Keratinocyte (primary cell): ENCODE data around the gene DUSP28.

Source experiments
- EZH2 ChIP-seq: IDR thresholded peaks from one replicate; pipeline ENCODE4 v1.6.1; 2012; ENCODE audit warnings: inconsistent platforms, mild to moderate bottlenecking, low read length, moderate library complexity
- TF ChIP-seq, protein P1 (sequence below), 3 experiments: IDR thresholded peaks in 1 of 3; conservative IDR thresholded peaks in 1 of 3; optimal IDR thresholded peaks in 1 of 3; 2 replicates in 2 of 3; 3 replicates in 1 of 3; pipeline versions ENCODE3 to v1.5.1; 2011; ENCODE audit warnings: low read length in 3 of 3, mild to moderate bottlenecking in 3 of 3, moderate library complexity in 2 of 3, control low read depth in 1 of 3, inconsistent platforms in 1 of 3; ENCODE audit not compliant: insufficient read depth in 2 of 3; ENCODE audit errors: extremely low read depth in 1 of 3

DNA sequence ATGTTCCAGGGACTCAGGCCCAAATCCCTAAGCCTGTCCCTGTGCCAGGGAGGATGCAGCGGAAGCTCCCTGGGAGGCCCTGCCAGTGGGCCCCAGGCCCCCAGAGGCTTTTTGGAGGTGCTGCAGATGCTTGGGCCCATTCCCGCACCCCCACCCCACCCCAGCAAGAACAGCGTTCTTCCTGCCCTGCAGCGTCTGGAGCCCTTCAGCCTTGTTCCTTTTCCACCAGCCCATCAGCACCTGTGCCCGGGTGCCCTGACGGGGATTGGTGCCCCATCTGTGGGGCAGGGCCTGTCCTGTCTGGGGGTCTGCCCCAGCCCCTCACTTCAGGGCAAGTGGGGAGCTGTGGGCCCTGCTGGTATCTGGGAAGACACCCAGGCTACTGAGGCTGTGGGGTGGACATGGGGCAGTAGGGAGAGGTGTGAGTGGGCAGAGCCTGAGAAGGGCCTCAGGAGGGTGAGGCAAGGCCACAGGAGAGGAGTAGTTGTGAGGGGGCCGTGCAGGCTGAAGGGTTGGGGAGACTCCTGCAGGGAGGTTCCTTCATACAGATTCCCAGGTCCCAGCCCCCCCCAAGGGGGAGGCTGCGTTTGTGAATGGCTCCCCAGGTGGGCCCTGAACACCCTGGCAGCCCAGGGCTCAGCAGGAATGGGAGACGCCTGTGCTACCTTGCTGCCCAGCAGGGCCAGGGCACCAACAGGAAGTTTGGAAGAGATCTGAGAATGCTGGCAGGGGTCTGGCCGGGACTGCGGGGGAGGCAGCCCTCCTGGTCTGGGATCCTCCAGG, 10.6 kb downstream of the DUSP28 start:
- TF ChIP-seq, protein P1, sequence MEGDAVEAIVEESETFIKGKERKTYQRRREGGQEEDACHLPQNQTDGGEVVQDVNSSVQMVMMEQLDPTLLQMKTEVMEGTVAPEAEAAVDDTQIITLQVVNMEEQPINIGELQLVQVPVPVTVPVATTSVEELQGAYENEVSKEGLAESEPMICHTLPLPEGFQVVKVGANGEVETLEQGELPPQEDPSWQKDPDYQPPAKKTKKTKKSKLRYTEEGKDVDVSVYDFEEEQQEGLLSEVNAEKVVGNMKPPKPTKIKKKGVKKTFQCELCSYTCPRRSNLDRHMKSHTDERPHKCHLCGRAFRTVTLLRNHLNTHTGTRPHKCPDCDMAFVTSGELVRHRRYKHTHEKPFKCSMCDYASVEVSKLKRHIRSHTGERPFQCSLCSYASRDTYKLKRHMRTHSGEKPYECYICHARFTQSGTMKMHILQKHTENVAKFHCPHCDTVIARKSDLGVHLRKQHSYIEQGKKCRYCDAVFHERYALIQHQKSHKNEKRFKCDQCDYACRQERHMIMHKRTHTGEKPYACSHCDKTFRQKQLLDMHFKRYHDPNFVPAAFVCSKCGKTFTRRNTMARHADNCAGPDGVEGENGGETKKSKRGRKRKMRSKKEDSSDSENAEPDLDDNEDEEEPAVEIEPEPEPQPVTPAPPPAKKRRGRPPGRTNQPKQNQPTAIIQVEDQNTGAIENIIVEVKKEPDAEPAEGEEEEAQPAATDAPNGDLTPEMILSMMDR (optimal IDR thresholded peaks at IDR 0.05 in 1 of 3, IDR thresholded peaks at IDR 0.05 in 1 of 3, conservative IDR thresholded peaks at IDR 0.05 in 1 of 3; ENCODE audit: extremely low read depth in 1 of 3, insufficient read depth in 2 of 3, low read length in 3 of 3), result no peak
- TF ChIP-seq EZH2, result no peak
